Measurements from ENCODE around the gene LRP10. TPM values are rescaled to one million over a fixed set of nuclear protein-coding genes. Genes with fewer than 3 reads are reported as not detected.

The LRP10 gene
- total RNA-seq, 2 experiments from 2014 or later, result 71.9 to 75.2 TPM

DNA sequence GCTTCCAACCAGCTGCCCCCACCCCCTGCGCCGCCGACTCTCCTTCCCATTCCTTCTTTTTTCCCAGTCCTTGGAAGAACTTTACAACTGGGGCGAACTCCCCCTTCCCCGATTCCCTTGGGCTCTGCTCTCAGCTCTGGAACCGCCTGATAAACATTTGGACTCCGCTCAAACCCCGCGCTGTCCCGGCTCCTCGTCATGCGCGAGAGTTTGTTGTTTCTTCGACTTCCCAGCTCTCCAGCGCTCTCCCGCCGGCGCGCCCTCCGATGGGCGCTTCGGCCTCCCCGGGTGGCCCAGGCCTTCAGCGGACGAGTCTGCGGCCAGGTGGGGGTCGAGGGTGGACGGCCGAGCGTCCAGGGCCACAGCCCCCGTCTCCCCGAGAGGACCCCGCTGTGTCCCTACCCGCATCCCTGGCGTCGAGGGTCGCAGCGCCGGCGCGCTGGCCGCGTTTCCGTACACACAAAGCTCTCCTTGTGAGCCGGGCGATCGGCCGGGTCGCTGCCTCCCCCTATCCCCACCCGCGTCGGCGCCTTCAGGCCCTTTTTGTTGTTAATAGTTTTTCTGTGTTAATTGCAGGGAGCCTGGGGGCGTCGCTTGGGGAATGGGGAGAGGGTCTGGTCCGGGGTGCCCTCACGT is 34.3 kb upstream of the LRP10 start:
- H3K27ac Mint-ChIP-seq, result no peak overlapping the region
- H3K36me3 Mint-ChIP-seq (ENCODE audit: low read depth), result peaks cover 15% of the 10 kb centered on the region
- peak; percentile 53 for DNase-seq
- H3K4me3 Mint-ChIP-seq, result peak overlapping the region; percentile 78
- peaks cover 14% of the 10 kb centered on the region for H3K4me1 Mint-ChIP-seq (ENCODE audit: low read depth)
- intact Hi-C loops (cut with micrococcal nuclease), result no loop called here
- H3K27me3 Mint-ChIP-seq (ENCODE audit: low read depth), result peaks cover 4% of the 10 kb centered on the region
- CTCF ChIA-PET, result interaction anchor here (0.6 to 10.5 kb wide), 5 partner anchors 14 to 714 kb away, joined by 3 to 105 read pairs (median 5); no protein-coding TSS in a partner anchor
- no peaks in the 10 kb centered on the region for H3K9me3 Mint-ChIP-seq

DNA sequence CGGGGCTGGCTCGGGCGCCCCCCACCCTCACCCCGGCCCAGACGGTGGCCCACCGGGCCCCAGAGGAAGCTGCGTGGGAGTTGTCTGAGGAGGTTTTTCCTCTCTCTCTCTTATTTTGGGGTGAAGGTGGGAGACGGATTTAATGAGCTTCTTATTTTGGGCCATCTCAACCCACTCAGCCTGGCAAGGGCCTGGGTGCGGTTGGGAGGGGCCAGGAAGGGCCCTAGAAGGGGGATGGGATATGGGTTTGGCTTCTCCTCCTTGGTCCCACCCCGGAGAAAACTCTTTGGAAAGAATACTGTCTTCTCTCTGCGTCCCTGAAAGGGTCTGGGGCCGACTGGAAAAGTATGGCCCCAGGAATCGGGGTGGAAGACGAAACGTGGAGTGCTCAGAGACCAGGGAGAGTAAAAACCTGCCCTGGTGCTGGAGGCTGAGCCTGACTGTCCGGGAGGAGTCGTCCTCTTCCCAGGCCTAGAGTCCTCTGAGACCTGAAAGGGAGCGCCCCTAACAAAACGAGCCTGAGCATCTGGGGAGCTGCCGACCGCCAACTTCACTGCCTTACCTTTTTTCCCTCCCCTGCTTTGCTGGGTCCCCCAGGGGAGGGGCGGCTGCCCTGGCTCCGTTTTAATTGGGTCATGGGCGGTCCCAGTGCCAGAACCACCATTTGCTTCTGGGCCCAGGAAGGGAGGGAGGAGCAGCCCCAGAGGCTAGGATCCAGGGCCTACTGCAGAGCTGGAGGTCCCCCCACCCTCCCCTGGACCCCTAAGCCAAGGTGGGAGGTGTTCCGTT is 33.6 kb upstream of the LRP10 start:
- no peak overlapping the region for H3K27ac Mint-ChIP-seq
- DNase-seq, result no peak
- peaks cover 4% of the 10 kb centered on the region for H3K27me3 Mint-ChIP-seq (ENCODE audit: low read depth)
- H3K4me3 Mint-ChIP-seq, result no peak overlapping the region
- no peaks in the 10 kb centered on the region for H3K9me3 Mint-ChIP-seq
- intact Hi-C loops (cut with micrococcal nuclease), result no loop called here
- peaks cover 14% of the 10 kb centered on the region for H3K4me1 Mint-ChIP-seq (ENCODE audit: low read depth)
- CTCF ChIA-PET, result interaction anchor here (0.6 to 10.5 kb wide), 5 partner anchors 13 to 715 kb away, joined by 3 to 105 read pairs (median 5); no protein-coding TSS in a partner anchor
- H3K36me3 Mint-ChIP-seq (ENCODE audit: low read depth), result peaks cover 15% of the 10 kb centered on the region

DNA sequence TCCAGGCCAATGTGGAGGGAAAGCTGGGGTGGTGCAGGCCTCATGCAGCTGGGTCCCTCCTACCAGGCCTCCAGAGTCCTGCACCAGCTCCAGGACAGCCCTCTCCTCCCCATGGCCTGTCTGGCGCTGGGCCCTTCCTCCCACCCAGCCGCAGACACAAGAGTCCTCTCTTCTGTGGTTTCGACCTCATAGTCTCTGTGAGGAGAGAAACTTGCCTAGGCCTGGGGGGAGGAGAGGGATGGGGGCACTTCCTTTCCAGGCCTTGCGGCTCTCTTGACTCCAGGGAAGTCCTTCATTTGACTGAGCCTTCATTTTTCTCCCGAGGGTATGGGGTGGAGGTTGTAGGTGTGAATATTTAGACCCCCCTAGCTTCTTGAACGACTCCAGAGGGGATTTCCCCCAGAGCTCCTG is 32.9 kb upstream of the LRP10 start:
- Mint-ChIP-seq H3K9me3 (no peaks in the 10 kb centered on the region), H3K4me3 (no peak overlapping the region), H3K27ac (no peak overlapping the region), H3K4me1 (ENCODE audit: low read depth) (peaks cover 14% of the 10 kb centered on the region), H3K36me3 (ENCODE audit: low read depth) (peaks cover 11% of the 10 kb centered on the region), H3K27me3 (ENCODE audit: low read depth) (peaks cover 4% of the 10 kb centered on the region)
- intact Hi-C loops (cut with micrococcal nuclease), result no loop called here
- CTCF ChIA-PET, result interaction anchor here (0.6 to 10.5 kb wide), 3 partner anchors 13 to 21 kb away, joined by 3 to 105 read pairs (median 27); no protein-coding TSS in a partner anchor
- DNase-seq, result no peak

DNA sequence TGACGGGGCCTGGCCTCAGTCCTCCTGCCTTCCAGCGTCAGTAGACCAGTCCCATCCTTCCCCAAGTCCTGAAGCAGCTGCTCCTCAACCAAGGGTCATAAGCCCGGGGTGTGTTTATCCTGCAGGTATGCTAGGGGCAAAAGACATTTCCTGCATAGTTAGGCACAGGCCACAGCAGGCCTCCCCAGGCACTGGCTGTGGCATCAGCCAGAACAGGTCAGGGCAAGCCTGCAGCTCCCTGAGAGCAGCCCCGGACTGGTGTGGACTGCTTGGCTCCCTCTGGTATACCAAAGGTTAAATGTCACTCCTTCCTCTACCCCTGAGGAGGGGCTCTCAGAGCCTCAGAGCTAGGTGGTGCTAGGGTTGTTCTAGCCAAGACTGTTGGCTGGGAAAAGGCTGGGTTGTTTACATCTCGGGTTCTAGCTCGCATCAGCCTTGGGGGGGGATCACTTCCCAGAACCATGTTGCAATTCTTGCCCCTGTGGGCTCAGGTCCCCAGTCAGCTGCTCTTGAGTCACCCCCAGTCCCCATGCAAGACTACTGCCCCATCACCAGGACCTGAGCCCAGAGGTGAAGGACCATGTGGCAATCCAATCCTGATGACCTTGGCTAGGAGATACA is 32.3 kb upstream of the LRP10 start:
- Mint-ChIP-seq H3K4me1 (ENCODE audit: low read depth) (peaks cover 14% of the 10 kb centered on the region), H3K9me3 (no peaks in the 10 kb centered on the region), H3K36me3 (ENCODE audit: low read depth) (peaks cover 11% of the 10 kb centered on the region), H3K4me3 (no peak overlapping the region), H3K27me3 (ENCODE audit: low read depth) (peaks cover 4% of the 10 kb centered on the region), H3K27ac (no peak overlapping the region)
- intact Hi-C loops (cut with micrococcal nuclease), result no loop called here
- DNase-seq, result no peak
- CTCF ChIA-PET, result interaction anchor here (0.6 to 10.5 kb wide), 4 partner anchors 12 to 269 kb away, joined by 3 to 105 read pairs (median 15); no protein-coding TSS in a partner anchor

DNA sequence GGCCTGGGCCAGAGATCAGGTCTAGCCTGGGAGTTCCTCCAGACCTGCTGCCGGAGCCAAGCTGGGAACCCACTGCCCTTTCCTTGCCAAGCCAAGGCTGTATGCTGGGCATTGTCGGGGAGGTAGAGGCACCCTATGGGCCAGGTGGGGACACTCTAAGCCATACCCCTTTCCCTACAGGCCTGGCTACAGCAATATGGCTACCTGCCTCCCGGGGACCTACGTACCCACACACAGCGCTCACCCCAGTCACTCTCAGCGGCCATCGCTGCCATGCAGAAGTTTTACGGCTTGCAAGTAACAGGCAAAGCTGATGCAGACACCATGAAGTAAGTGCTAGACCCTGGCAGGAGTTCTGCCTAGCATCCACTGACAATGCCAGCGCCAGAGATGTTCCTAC is 30.2 kb upstream of the LRP10 start:
- peaks cover 13% of the 10 kb centered on the region for H3K4me1 Mint-ChIP-seq (ENCODE audit: low read depth)
- no peak for DNase-seq
- H3K36me3 Mint-ChIP-seq (ENCODE audit: low read depth), result peaks cover 3% of the 10 kb centered on the region
- CTCF ChIA-PET, result interaction anchor here (1.2 to 10.5 kb wide), 2 partner anchors 10 to 17 kb away, joined by 3 to 105 read pairs; no protein-coding TSS in a partner anchor
- intact Hi-C loops (cut with micrococcal nuclease), result no loop called here
- peaks cover 8% of the 10 kb centered on the region for H3K27me3 Mint-ChIP-seq (ENCODE audit: low read depth)
- no peak overlapping the region for H3K4me3 Mint-ChIP-seq
- H3K9me3 Mint-ChIP-seq, result no peaks in the 10 kb centered on the region
- H3K27ac Mint-ChIP-seq, result no peak overlapping the region

DNA sequence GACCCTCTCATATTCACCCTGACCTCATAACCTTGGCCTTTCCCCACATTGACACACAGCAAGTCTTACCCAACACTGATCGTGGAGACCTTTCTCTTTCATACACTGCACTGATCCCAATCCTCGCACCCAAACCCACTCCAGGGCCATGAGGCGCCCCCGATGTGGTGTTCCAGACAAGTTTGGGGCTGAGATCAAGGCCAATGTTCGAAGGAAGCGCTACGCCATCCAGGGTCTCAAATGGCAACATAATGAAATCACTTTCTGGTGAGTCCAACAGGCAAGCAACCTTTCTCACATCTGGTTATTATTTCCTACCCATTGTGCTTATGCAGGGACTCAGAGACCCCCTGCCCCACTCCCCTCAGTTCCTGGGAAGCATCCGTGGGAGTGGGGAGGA is 29.8 kb upstream of the LRP10 start:
- CTCF ChIA-PET, result interaction anchor here (10.5 kb wide), 1 partner anchor 9 kb away, joined by 105 read pairs; no protein-coding TSS in a partner anchor

DNA sequence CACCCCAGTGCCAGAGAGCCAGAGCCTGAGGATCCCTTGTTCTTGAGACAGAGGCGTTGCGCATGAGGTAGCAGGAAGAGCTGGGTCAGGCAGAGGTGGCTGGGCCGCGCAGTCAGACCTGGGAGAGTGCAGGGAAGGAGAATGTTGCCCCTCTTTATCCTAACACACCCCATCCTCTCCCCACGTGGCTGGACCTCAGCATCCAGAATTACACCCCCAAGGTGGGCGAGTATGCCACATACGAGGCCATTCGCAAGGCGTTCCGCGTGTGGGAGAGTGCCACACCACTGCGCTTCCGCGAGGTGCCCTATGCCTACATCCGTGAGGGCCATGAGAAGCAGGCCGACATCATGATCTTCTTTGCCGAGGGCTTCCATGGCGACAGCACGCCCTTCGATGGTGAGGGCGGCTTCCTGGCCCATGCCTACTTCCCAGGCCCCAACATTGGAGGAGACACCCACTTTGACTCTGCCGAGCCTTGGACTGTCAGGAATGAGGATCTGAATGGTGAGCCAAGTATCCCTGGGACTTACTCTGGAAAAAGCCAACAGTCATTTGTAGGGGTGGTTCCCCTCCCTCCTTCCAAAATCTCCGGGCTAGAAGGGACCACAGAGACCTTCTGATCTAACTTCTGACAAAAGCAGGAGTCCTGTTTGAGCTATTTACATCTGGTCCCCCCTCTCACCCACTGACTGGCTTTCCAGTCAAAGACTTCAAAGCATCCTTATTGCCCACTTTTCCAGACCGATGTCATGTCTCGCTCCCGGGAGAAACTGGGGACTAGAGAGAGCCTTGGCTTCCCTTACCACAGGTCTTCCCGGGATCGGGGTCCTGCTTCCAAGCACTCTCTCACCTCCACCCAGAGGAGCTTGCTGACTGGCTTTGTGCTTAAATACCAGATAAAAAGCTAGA is 29.1 kb upstream of the LRP10 start:
- CTCF ChIA-PET, result interaction anchor here (2.8 kb wide), 1 partner anchor 11 kb away, joined by 20 read pairs; no protein-coding TSS in a partner anchor
- no peak overlapping the region for H3K4me3 Mint-ChIP-seq
- H3K36me3 Mint-ChIP-seq (ENCODE audit: low read depth), result no peaks in the 10 kb centered on the region
- no peak overlapping the region for H3K27ac Mint-ChIP-seq
- no peak for DNase-seq
- H3K27me3 Mint-ChIP-seq (ENCODE audit: low read depth), result peaks cover 6% of the 10 kb centered on the region
- peaks cover 6% of the 10 kb centered on the region for H3K4me1 Mint-ChIP-seq (ENCODE audit: low read depth)
- no peaks in the 10 kb centered on the region for H3K9me3 Mint-ChIP-seq
- intact Hi-C loops (cut with micrococcal nuclease), result no loop called here

More for the DNA sequence above, 29.8 kb upstream of the LRP10 start:
- no peak for DNase-seq
- Mint-ChIP-seq H3K27me3 (ENCODE audit: low read depth) (peaks cover 8% of the 10 kb centered on the region), H3K4me1 (ENCODE audit: low read depth) (peaks cover 10% of the 10 kb centered on the region), H3K4me3 (no peak overlapping the region), H3K27ac (no peak overlapping the region), H3K9me3 (no peaks in the 10 kb centered on the region), H3K36me3 (ENCODE audit: low read depth) (peaks cover 2% of the 10 kb centered on the region)
- intact Hi-C loops (cut with micrococcal nuclease), result no loop called here

DNA sequence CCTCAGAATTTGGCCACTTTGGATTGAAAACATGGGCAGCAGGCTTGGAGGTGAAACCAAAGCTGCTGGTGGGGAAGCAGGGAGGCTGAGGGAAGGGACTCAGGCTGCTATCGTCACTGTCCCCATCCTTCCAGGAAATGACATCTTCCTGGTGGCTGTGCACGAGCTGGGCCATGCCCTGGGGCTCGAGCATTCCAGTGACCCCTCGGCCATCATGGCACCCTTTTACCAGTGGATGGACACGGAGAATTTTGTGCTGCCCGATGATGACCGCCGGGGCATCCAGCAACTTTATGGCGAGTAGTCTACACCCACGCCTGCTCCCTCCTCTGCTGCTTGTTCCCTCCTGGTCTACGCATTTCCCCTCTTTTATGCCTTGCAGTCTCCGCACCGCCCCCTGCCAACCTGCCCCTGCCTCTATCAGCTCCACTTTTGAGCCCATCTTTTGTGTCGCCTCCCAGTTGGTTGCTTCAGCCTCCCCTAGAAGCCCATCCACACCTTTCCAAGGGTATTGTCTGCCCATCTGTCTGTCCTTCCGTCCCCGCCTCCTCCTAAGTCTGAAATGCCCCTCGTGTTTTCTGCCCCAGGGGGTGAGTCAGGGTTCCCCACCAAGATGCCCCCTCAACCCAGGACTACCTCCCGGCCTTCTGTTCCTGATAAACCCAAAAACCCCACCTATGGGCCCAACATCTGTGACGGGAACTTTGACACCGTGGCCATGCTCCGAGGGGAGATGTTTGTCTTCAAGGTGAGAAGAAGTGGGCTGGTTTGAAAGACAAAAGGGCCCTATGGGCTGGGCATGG is 28.2 kb upstream of the LRP10 start:
- Mint-ChIP-seq H3K9me3 (no peaks in the 10 kb centered on the region), H3K4me3 (no peak overlapping the region), H3K4me1 (ENCODE audit: low read depth) (peaks cover 2% of the 10 kb centered on the region), H3K36me3 (ENCODE audit: low read depth) (no peaks in the 10 kb centered on the region), H3K27me3 (ENCODE audit: low read depth) (peaks cover 6% of the 10 kb centered on the region), H3K27ac (no peak overlapping the region)
- intact Hi-C loops (cut with micrococcal nuclease), result no loop called here
- CTCF ChIA-PET, result interaction anchor here (2.8 kb wide), 1 partner anchor 10 kb away, joined by 20 read pairs; no protein-coding TSS in a partner anchor
- DNase-seq, result no peak

DNA sequence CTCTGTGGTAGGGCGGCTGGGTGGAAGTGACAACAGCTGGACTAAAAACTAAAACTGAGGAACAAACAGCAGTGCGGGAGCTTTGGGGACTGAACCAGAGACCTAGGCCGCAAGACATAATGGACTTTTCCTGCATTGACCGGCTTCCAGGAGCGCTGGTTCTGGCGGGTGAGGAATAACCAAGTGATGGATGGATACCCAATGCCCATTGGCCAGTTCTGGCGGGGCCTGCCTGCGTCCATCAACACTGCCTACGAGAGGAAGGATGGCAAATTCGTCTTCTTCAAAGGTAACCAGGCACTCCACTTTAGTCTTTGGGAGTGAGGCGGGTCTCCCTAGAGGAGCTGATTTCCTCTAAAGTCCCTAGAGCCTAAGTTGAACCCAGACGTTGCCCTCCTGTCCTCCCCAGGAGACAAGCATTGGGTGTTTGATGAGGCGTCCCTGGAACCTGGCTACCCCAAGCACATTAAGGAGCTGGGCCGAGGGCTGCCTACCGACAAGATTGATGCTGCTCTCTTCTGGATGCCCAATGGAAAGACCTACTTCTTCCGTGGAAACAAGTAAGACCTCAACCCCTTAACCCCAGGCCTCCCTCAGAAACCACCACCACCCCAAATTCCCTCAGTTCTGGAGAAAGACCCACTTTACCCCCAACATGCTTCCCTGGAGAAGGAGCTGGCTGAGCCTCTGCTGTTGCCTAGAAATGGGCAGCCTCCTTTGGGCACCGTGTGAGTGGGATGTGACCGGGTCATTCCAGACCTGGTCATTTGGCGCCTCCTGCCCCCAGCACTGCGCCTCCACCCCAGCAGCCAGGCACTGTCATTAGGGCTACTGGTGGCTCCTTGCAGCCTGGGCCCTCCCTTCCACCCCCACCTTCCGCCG is 27.1 kb upstream of the LRP10 start:
- CTCF ChIA-PET, result interaction anchor here (0.6 to 2.8 kb wide), 4 partner anchors 9 to 33 kb away, joined by 3 to 20 read pairs (median 4); no protein-coding TSS in a partner anchor
- no peak for DNase-seq
- Mint-ChIP-seq H3K36me3 (ENCODE audit: low read depth) (no peaks in the 10 kb centered on the region), H3K9me3 (no peaks in the 10 kb centered on the region), H3K27me3 (ENCODE audit: low read depth) (peaks cover 6% of the 10 kb centered on the region), H3K4me3 (no peak overlapping the region), H3K4me1 (ENCODE audit: low read depth) (no peaks in the 10 kb centered on the region), H3K27ac (no peak overlapping the region)
- intact Hi-C loops (cut with micrococcal nuclease), result no loop called here

DNA sequence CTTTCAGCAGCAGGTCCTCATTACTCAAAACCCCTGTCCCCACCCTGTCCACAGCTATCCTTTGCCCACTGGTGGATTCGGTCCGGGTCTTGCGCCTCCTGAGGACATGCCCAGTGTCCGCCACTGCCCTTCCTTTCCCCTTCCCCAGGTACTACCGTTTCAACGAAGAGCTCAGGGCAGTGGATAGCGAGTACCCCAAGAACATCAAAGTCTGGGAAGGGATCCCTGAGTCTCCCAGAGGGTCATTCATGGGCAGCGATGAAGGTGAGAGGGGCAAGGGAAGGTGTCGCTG is 26.5 kb upstream of the LRP10 start:
- H3K36me3 Mint-ChIP-seq (ENCODE audit: low read depth), result no peaks in the 10 kb centered on the region
- H3K9me3 Mint-ChIP-seq, result no peaks in the 10 kb centered on the region
- DNase-seq, result no peak
- no peaks in the 10 kb centered on the region for H3K4me1 Mint-ChIP-seq (ENCODE audit: low read depth)
- no peak overlapping the region for H3K27ac Mint-ChIP-seq
- intact Hi-C loops (cut with micrococcal nuclease), result no loop called here
- no peak overlapping the region for H3K4me3 Mint-ChIP-seq
- CTCF ChIA-PET, result interaction anchor here (0.6 to 2.8 kb wide), 4 partner anchors 9 to 34 kb away, joined by 3 to 20 read pairs (median 4); no protein-coding TSS in a partner anchor
- H3K27me3 Mint-ChIP-seq (ENCODE audit: low read depth), result peaks cover 3% of the 10 kb centered on the region
